AG09309 (cell line): ENCODE measurements around the gene IL10RB.

Experiments
- DNase-seq: peaks from one replicate; pipeline ENCODE4 v3.0.0-alpha.2; 2010; ENCODE audit warnings: low read depth
- H3K4me3 ChIP-seq: 2 replicates; pipeline ENCODE4 v1.5.1; 2011; ENCODE audit warnings: mild to moderate bottlenecking, low read depth, low read length, moderate library complexity; ENCODE audit not compliant: control insufficient read depth
- CTCF ChIP-seq: IDR thresholded peaks from 2 replicates; pipeline ENCODE4 v1.5.1; 2011; ENCODE audit warnings: mild to moderate bottlenecking, low read depth, low read length, inconsistent platforms; ENCODE audit not compliant: insufficient read depth, control insufficient read depth; ENCODE audit errors: missing control alignments

IL10RB gene

GRCh38 chr21:33273044-33273443 lies 6.9 kb downstream of the IL10RB start:
- H3K4me3 ChIP-seq = no peak overlapping the region
- no peak for TF ChIP-seq CTCF
- DNase-seq = no peak

GRCh38 chr21:33278721-33279120 lies 12.6 kb downstream of the IL10RB start:
- no peak overlapping the region for H3K4me3 ChIP-seq
- DNase-seq = no peak
- TF ChIP-seq CTCF = no peak

- no peak overlapping the region for H3K4me3 ChIP-seq
- no peak for TF ChIP-seq CTCF
Observed at GRCh38 chr21:33279330-33279820, 13.2 kb downstream of the IL10RB start.

GRCh38 chr21:33281096-33281652 lies 15.0 kb downstream of the IL10RB start:
- no peak for TF ChIP-seq CTCF
- no peak overlapping the region for H3K4me3 ChIP-seq
- DNase-seq = no peak

More at GRCh38 chr21:33279330-33279820, 13.2 kb downstream of the IL10RB start:
- DNase-seq = no peak

- no peak for DNase-seq
- H3K4me3 ChIP-seq = no peak overlapping the region
- TF ChIP-seq CTCF = no peak
Observed at GRCh38 chr21:33283203-33283602, 17.0 kb downstream of the IL10RB start.

GRCh38 chr21:33286076-33286475 lies 19.9 kb downstream of the IL10RB start:
- no peak for DNase-seq
- no peak overlapping the region for H3K4me3 ChIP-seq
- TF ChIP-seq CTCF = no peak
